Smooth muscle cell of trachea (primary cell): Measurements from ENCODE around the gene RBM22. TPM values are rescaled to one million over a fixed set of nuclear protein-coding genes. Genes with fewer than 3 reads are reported as not detected.

Experiments
- total RNA-seq: library from RNA; depleted of rRNA; stranded (reverse); fragments of >200 nt; gene quantifications from 2 replicates; pipeline ENCODE4 v1.2.1, GENCODE V29; 2014

The RBM22 gene
- 22.8 and 24.1 TPM in 2 replicates for total RNA-seq

GRCh38 chr5:150700594-150701377 is at the start of gene RBM22:
RBM22 (minus strand) TSS chr5:150701062; CDS start chr5:150700985, 77 bp downstream.

GRCh38 chr5:150661086-150661485 is 39.8 kb downstream of the RBM22 start, which contains the start of gene MYOZ3:
MYOZ3 (plus strand) TSS chr5:150661251; CDS start chr5:150662942, 1,691 bp downstream.

Other genes starting within 250 kb of the RBM22 start
- 63.0 and 103 TPM in 2 replicates for gene NDST1, start 192.9 kb downstream of the RBM22 start, total RNA-seq
- 3.3 and 12.9 TPM in 2 replicates for gene SYNPO, start 60.4 kb downstream of the RBM22 start, total RNA-seq
- gene MYOZ3, start 39.8 kb downstream of the RBM22 start, total RNA-seq: 0.44 and 1.5 TPM in 2 replicates
- 72.0 and 72.9 TPM in 2 replicates for gene DCTN4, start 58.0 kb upstream of the RBM22 start, total RNA-seq
- 49.2 and 62.0 TPM in 2 replicates for gene SMIM3, start 77.7 kb upstream of the RBM22 start, total RNA-seq
- gene IRGM, start 145.5 kb upstream of the RBM22 start, total RNA-seq: not detected in 2 replicates
- gene ZNF300, start 203.9 kb upstream of the RBM22 start, total RNA-seq: 5.1 and 14.1 TPM in 2 replicates